Activated CD4-positive, alpha-beta T cell treated with anti-CD3 and anti-CD28 coated beads, Interleukin-2, amount 50 U/mL, for 48 hours (primary cell): ENCODE data around the gene DGKG.

Experiments
- DNase-seq, 2 experiments: peaks; one replicate each; pipeline ENCODE4 v3.0.0-alpha.2; 2020

Gene DGKG

GRCh38 chr3:186167646-186168395 lies 194.2 kb downstream of the DGKG start:
- DNase-seq = no peak

- no peak for DNase-seq
These were observed 195.3 kb downstream of the DGKG start for GRCh38 chr3:186166491-186167288.

- DNase-seq = no peak
These were observed 196.0 kb downstream of the DGKG start for GRCh38 chr3:186166036-186166435.

DNA sequence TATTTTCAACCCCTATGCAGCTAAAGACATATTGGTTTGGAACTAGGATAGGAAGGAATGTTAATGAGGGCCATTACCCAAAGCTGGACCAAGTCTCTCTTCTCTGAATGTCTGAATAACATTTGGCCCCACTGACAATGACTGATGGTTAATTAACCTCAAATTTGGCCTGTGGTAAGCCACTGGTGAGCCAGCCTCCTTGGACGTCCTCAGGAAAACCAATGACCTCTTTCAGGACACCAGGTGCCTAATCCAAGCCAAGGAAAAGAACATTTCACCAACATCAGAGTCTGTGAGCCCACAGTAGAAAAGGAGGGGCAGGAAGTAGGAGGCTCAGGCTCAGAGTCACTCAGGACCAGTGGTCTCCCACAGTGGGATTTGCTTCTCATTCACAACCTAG lies 196.7 kb downstream of the DGKG start:
- no peak for DNase-seq

- no peak for DNase-seq
These were observed 197.3 kb downstream of the DGKG start for GRCh38 chr3:186164696-186165095.

GRCh38 chr3:186162221-186162620 lies 199.8 kb downstream of the DGKG start:
- DNase-seq = no peak

DNA sequence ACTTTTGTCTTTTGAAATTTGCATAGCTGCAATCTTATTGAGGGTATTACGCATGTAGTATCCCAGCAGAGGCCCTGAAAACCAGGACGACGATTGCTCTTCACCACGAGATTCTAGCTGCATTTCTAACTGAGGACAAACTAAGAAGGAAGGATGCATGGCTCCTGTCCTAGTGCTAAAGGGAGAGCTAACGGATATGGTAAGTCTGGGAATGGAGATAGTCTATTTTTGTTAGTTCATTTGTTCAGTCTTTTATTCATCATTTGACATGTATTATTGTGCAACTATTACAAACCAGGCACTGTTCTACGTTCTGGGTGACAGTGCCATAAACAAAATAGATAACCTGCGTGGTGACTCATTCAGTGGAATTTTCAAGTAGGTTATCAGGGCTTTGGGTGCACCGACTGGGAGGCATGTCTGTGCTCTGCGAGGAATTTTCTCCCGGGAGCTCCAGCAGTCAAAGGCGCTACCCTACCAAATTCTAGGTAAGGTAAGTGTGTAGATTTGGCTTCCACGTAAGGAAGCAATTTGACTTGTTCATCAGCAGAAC lies 201.3 kb downstream of the DGKG start:
- no peak for DNase-seq

GRCh38 chr3:186154641-186155040 lies 207.4 kb downstream of the DGKG start:
- DNase-seq = no peak

GRCh38 chr3:186152889-186153292 lies 209.1 kb downstream of the DGKG start:
- DNase-seq = no peak

DNA sequence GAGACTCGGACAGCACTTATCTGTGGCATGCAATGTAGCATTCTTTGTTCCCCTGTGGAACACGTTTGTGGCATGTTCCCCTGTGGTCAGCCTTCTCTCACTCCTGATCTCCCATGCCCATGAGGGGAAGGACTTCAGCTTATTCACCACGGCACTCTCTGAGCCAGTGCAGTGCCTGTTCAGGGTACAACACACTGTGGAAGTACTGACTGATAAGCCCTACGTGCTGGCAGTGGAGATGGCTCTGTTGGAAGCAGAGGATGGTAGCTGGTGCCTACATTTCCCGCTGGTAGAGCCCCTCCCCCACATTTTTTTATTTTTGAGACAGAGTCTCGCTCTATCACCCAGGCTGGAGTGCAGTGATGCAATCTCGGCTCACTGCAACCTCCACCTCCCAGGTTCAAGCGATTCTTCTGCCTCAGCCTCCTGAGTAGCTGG lies 209.7 kb downstream of the DGKG start:
- DNase-seq = no peak

- DNase-seq = no peak
These were observed 210.7 kb downstream of the DGKG start for GRCh38 chr3:186151077-186151971.

GRCh38 chr3:186150041-186150830 lies 211.8 kb downstream of the DGKG start:
- no peak for DNase-seq

DNA sequence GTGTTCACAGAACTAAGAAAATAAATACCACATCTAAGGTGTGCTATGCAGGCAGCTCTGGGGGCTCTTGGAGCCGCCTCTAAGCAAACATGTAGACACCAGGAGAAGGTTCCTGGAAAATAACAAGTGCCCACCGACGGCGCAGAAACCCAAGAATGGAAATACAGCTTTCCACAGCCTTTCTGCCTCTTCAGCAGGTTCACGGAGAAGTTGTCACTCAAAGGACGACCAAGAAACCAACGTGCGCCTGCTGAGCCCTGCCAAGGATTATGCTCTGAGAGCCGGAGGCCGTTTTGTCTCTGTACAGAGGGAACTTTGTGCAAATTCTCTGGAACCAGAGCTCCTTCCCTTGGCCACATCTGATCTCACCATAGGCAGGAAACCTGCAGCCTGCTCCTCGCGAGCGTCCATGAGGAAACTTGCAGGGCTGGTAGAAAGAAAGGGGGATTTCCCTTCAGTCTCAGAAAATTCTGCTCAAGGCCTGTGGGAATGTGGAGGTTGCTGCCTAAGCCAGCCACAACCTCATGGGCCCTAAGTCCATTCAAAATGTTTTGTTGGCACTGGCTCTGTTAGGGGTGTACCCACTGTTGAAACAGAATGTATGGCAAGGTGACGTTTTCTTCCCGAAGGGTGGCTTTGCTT lies 212.6 kb downstream of the DGKG start:
- no peak for DNase-seq

DNA sequence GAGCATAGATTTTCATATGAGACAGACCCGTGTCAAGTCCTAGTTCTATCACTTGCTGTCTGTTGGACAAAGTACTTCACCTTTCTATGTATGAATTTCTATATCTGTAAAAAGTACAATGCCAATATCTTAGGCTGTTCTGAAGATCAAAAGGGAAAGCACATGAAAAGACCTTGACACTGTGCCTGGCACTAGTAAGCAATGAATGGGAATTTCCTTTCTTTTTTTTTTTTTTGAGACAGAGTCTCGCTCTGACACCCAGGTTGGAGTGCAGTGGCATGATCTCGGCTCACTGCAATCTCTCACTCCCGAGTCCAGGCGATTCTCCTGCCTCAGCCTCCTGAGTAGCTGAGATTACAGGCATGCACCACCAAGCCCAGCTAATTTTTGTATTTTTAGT lies 217.8 kb downstream of the DGKG start:
- no peak for DNase-seq

GRCh38 chr3:186143250-186143649 lies 218.8 kb downstream of the DGKG start:
- DNase-seq = no peak

DNA sequence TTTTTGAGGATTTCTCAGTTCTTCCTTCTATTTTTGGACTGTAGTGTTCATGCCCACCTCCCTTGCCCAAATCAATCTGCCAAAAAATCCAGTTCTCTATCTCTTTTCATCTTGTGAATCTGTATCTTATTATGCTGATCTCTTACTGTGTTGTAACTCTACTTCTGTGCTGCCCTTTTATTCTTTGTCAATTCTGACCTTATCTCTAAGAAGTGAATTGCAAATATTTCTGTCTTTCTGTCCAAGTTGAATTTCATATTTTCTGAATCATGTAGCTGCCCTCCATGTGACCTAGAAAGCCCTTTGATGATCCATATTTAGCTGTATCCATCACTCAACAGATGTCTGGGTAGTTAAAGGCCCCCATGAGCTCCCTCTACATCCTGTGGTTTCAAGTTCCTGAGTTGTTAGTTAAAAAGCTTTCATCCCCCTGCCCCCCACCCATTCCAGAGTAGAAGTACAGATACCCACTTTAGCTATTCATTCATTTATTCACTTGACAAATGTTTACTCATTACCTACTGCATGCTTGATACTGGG lies 219.6 kb downstream of the DGKG start:
- no peak for DNase-seq

GRCh38 chr3:186141790-186142189 lies 220.2 kb downstream of the DGKG start:
- no peak for DNase-seq

DNA sequence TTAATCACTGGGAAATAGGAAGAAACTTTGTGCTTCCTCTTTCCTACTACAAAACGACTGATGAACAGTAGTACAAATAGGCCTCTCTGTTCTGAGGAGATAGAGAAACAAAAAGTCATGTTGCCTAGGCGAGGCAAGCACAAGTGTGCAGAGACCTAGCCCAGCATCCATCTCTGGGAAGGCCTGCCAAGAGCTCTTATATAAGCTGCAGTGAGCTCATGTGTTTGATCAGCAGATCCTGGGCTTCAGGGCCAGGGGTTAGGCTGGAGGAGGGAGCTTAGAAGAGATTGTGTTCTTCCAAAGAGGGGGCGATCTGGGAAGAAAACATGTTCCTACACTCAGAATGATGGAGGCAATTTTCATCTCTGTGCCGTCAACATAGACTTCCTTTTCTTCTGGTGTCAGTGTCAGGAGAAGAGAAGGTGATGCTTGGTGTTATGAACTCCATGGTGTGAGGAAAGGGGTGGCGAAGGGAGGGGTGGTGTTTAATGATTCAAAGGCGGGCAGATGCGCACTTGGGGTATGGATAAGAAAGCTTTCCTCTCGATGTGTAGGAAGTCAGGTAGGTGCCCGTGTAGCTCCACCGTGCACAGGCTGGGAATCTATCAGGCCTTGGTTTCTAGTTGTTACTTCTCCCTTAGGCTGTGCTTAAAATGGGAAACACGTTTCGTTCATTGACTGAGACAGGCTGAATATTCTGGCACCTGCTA lies 223.6 kb downstream of the DGKG start:
- no peak for DNase-seq

DNA sequence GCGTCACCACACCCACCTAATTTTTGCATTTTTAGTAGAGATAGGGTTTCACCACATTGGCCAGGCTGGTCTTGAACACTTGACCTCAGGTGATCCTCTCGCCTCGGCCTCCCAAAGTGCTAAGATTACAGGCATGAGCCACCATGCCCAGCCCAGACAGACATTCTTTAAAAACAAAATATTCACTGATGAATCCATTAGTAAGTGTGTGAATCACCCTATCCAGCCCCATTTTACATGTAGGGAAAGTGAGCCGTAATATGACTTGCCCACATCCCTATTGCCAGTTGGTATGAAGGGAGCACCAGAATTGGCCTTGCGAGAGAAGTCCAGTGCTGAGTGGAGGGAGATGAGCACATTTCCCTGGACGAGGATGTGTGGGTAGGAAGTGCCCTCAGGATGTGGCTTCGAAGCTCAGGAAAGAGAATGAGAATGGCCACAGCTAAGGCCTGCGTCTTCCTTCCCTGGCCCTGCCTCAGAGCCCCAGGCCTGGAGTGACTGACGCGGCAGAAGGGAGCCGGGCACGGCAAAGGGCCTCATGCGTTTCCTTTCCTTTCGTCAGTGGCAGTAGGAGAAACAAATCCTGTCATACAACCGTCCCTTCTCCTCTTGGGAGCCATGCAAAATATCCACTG lies 224.9 kb downstream of the DGKG start:
- DNase-seq = no peak

DNA sequence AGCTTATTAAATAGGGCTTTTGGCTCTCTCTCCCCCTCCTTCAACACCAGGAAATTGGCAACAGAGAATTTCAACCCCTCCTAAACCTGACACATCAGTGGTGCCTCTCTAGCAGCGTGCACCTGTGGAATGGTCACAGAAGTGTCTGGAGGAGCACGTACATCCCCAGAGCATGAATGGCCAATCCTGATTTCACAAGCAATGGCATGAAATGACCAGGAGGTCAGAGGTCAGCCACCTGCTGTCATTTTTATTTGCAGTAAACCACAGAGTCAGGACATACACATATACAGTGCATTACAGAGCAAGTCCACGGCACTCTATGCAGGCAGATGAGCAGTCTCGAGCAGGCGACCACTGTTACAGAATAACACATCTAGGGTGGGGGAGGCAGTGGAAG lies 228.1 kb downstream of the DGKG start:
- no peak for DNase-seq
